AG09319 (cell line): ENCODE data around the gene SHKBP1.

ENCODE experiments used
- DNase-seq: peaks from one replicate; pipeline ENCODE4 v3.0.0-alpha.2; 2010; ENCODE audit warnings: low read depth; ENCODE audit errors: extremely low read depth
- TF ChIP-seq, protein P1 (sequence below): IDR thresholded peaks from 2 replicates; pipeline ENCODE4 v1.5.1; 2011; ENCODE audit warnings: low read depth, mild to moderate bottlenecking, inconsistent platforms, low read length, moderate library complexity

The SHKBP1 gene

DNA sequence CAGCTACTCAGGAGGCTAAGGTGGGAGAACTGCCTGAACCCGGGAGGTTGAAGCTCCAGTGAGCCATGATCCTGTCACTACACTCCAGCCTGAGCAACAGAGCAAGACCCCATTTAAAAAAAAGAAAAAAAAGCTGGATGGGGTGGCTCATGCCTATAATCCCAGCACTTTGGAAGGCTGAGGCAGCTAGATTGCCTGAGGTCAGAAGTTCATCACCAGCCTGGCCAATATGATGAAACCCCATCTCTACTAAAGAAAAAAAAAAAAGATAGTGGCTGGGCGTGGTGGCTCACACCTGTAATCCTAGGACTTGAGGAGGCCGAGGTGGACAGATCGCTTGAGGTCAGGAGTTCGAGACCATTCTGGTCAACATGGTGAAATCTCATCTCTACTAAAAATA is 39.5 kb downstream of the SHKBP1 start:
- no peak for DNase-seq
- TF ChIP-seq, protein P1, sequence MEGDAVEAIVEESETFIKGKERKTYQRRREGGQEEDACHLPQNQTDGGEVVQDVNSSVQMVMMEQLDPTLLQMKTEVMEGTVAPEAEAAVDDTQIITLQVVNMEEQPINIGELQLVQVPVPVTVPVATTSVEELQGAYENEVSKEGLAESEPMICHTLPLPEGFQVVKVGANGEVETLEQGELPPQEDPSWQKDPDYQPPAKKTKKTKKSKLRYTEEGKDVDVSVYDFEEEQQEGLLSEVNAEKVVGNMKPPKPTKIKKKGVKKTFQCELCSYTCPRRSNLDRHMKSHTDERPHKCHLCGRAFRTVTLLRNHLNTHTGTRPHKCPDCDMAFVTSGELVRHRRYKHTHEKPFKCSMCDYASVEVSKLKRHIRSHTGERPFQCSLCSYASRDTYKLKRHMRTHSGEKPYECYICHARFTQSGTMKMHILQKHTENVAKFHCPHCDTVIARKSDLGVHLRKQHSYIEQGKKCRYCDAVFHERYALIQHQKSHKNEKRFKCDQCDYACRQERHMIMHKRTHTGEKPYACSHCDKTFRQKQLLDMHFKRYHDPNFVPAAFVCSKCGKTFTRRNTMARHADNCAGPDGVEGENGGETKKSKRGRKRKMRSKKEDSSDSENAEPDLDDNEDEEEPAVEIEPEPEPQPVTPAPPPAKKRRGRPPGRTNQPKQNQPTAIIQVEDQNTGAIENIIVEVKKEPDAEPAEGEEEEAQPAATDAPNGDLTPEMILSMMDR, result no peak

GRCh38 chr19:40616941-40617340 is 40.3 kb downstream of the SHKBP1 start:
- TF ChIP-seq, protein P1, result no peak
- DNase-seq, result no peak

DNA sequence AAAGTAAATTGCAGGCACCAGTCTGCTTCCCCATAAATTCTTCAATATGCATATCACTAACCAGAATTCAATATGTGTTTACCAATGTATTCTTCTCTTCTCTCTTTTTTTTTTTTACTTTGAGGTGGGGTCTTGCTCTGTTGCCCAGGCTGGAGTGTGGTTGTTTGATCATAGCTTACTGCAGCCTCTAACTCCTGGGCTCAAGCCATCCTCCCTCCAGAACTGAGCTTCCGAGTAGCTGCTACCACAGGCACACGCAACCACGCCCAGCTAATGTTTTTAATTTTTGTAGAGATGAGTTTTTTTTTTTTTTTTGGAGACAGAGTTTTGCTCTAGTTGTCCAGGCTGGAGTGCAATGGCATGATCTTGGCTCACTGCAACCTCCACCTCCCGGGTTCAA is 41.3 kb downstream of the SHKBP1 start:
- TF ChIP-seq, protein P1, result no peak
- DNase-seq, result no peak

- TF ChIP-seq, protein P1, result no peak
- no peak for DNase-seq
These were observed 42.9 kb downstream of the SHKBP1 start for GRCh38 chr19:40619333-40620160.

- TF ChIP-seq, protein P1, result no peak
- DNase-seq, result no peak
These were observed 43.5 kb downstream of the SHKBP1 start for GRCh38 chr19:40620161-40620485.

GRCh38 chr19:40621283-40621682 is 44.6 kb downstream of the SHKBP1 start:
- TF ChIP-seq, protein P1, result no peak
- no peak for DNase-seq

- TF ChIP-seq, protein P1, result no peak
- DNase-seq, result no peak
These were observed 45.5 kb downstream of the SHKBP1 start for GRCh38 chr19:40621966-40622772.
